WI38 (cell line): ENCODE measurements around the gene EMSY.
"Not testable (repeated sequence)": the region's sequence is repeated elsewhere in the genome, so short reads cannot be mapped to it uniquely, and the experiment has no call there.

Source experiments
- H3K4me3 ChIP-seq: 2 replicates; pipeline ENCODE4 v1.5.1; 2011; ENCODE audit warnings: low read depth, mild to moderate bottlenecking, control low read depth, low read length
- TF ChIP-seq, protein P1 (sequence below): IDR thresholded peaks from 2 replicates; pipeline ENCODE4 v1.5.1; 2012; ENCODE audit warnings: low read depth, mild to moderate bottlenecking, control low read depth, low read length

EMSY gene

DNA sequence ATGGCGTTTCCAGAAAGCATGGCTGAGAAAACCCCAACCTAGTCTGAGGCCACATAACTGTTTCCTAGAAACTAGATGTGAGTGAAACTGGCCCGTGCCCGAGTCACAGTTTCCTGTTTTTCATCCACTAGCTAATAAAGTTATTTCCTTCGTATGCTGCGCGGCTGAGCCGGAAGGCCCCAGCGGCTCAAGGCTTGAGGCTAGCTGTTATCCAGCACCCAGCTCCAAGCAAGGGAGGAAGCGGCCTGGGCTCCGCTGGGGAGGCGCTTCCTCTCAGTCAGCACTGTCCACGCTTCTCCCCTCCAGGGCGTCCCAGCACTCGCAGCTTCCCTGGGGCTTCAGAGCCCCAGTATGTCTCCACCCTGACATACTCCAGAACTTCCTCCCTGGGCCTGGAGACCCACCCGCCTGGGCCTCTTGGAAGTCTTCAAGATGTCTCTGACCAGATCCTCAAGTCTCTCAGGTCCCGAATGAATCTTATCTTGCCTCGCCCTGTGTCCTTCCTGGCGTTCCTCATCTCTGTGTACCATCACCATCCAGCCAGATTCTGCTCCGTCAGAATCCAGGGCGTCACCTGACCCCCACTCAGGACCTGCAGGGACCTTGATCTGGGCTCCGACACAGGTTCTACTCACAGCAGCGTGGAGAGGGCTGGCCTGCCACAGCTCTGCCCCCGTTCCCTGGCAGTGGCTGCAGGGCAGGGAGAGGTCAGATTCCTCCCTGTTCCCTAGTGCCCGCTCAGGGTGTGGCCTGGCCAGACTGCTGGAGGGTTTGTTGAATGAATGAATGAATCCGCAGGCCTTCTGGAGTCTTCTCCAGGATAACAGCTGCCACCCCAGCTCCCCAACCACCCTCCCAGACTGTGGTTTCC is 143.9 kb downstream of the EMSY start:
- H3K4me3 ChIP-seq = no peak overlapping the region
- TF ChIP-seq, protein P1, sequence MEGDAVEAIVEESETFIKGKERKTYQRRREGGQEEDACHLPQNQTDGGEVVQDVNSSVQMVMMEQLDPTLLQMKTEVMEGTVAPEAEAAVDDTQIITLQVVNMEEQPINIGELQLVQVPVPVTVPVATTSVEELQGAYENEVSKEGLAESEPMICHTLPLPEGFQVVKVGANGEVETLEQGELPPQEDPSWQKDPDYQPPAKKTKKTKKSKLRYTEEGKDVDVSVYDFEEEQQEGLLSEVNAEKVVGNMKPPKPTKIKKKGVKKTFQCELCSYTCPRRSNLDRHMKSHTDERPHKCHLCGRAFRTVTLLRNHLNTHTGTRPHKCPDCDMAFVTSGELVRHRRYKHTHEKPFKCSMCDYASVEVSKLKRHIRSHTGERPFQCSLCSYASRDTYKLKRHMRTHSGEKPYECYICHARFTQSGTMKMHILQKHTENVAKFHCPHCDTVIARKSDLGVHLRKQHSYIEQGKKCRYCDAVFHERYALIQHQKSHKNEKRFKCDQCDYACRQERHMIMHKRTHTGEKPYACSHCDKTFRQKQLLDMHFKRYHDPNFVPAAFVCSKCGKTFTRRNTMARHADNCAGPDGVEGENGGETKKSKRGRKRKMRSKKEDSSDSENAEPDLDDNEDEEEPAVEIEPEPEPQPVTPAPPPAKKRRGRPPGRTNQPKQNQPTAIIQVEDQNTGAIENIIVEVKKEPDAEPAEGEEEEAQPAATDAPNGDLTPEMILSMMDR = no peak

DNA sequence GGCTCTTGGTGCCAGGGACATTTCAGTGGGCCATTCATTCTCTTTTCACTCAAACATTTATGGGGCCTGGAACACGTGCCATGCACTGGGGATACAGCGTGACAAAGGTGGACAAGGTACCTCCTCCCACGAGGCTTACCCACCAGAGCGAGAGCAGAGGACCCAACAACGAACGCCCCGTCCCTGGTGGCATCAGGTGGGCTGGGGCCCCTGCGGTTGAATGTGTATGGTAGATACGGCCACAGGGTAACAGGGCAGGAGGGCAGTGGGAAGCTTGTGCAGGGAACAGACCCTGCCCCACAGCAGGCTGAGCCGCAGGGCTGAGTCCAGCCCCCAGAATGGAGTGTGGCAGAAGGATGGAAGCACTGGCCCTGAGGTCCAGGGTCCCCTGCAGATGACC is 144.7 kb downstream of the EMSY start:
- TF ChIP-seq, protein P1 = no peak
- no peak overlapping the region for H3K4me3 ChIP-seq

DNA sequence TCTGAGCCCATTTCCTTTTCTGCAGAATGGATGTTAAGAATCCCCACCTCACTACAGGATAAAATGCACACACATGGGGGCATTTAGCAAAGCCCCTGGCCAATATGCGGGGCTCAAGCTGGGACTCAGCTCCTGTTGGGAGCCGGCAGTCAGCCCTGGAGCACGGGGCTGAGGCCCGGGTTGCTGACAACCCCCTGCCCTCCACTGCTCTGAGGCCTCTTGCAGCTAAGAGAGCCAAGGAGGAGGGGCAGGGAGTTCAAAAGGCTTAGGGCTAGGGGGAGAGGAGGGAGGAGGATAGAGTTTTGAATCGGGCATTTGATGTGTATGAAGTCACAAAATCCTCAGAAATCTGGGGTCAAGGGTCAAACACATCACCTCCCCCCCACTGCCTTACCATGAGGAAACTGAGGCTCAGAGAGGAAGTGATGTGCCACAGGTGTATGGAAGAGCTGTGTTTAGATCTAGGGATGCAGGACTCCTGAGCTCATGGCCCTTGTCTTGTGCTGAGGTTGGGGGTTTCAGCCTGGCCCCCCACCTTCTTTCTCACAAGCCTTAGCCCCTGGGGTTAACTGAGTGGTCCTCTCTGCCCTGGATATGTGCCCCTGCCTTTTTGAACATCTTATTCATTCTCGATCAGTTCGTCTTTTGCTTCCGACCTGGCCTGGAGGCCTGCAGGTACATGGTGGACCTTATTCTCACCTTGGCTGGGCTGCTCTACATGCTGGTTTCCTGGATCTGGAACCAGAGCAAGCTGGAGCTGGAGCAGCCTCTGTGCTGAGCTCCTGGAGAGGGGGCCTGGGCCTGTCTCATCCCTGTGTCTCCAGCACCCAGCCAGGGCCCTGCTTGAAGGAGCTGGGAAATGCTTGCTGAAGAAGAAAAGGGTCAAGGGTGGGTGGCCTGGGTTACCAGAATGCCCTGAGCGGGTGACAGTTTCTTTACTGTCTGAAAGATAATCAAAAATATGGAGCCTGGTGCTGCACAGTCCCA is 145.4 kb downstream of the EMSY start:
- H3K4me3 ChIP-seq = no peak overlapping the region
- TF ChIP-seq, protein P1 = no peak

DNA sequence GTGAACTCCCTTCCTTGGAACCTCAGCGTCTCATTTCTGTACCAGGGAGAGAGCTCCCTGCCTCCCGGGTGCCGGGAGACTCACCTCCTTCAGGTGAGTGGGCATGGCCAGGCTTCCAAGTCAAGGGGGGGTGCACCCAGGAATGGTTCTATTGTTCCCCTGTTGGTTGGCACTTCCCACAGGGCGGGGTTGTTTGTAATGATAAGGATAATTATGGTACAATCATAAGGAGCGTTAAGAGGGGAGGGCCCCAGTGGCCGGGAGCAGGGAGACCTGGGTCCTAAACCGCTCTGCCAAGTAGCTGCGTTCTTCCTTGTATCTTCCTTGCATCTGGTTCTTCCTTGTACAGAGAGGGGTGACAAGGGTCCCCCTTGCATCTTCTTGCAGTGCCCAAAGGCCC is 146.6 kb downstream of the EMSY start:
- TF ChIP-seq, protein P1 = no peak
- H3K4me3 ChIP-seq = no peak overlapping the region

DNA sequence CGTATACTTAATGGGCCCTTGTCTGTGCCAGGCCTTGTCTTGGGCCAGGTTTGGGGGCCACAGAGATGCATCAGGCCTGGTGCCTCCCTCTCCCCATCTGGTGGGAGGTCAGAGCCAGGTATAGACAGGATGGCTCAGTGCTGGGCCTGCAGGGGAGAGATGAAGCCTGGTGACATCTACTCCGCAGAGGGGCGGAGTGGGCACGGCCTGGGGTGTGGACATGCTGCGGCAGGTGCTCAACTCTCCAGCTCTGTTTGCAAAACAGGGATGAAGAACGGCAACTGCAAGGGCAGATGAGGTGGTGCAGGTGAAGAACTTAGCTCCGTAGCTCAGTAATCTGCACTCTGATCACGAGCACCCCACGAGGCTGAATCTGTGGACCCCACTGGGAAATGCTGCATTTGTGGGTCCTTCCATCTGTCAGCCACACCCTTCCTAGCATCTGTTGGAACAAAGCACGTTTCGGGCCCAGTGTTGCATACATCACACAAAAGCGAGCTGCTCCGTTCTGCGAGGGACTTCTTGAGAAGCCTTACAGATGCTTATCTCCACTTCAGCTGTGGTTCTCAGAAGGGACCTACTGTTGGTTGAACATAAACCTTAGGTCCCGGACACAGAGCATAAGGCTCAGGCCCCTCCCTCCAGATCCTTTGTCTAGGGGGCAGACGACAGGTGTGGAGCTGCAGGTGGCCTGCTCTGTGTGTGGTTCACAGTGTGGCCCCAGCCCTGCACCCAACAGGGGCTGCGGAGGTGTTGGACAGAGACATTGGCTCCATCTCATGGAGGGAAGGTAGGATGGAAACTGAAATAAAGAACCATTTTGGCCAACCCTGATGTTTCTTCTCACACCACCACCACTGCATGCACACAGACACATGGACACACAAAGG is 147.5 kb downstream of the EMSY start:
- TF ChIP-seq, protein P1 = no peak
- no peak overlapping the region for H3K4me3 ChIP-seq

DNA sequence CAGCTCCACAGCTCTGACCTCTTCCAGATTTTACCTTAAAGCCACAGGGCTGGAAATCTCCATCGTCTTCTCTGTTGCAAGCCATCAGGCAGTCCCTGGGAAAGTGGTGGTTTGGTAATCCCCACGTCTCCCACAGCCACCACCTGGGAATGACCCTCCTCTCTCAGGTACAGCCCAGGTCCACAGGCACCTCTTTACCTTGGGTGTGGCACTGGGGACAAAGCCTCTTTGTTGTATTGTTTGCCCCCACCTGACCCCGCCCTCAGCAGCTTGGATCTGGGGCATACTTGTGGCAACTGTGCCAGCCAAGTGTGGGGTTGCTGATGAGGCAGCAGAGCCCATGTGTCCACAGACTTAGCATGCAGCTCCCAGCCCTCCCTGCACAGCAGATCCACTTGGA is 148.1 kb downstream of the EMSY start:
- H3K4me3 ChIP-seq = no peak overlapping the region

DNA sequence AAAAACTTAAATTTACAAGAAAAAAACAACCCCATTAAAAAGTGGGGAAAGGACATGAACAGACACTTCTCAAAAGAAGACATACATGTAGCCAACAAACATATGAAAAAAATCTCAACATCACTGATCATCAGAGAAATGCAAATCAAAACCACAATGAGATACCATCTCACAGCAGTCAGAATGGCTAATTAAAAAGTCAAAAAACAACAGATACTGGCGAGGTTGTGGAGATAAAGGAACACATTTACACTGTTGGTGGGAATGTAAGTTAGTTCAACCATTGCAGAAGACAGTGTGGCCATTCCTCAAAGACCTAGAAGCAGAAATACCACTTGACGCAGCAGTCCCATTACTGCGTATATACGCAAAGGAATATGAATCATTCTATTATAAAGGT is 150.3 kb downstream of the EMSY start:
- H3K4me3 ChIP-seq = not testable (repeated sequence)

More for the DNA sequence above, 148.1 kb downstream of the EMSY start:
- TF ChIP-seq, protein P1 = no peak
